ENCODE results near the gene TXNIP. TPM values are rescaled to one million over a fixed set of nuclear protein-coding genes. Genes with fewer than 3 reads are reported as not detected.

The TXNIP gene
- total RNA-seq, 1 donor from 2014 or later: 213 TPM

- Histone ChIP-seq H2AFZ (replicated peaks) (no peak overlapping the region), H3K4me3 (peak overlapping the region; percentile 57), H3K9me3 (ENCODE audit: low read depth) (no peaks in the 10 kb centered on the region), H3F3A (ENCODE audit: low read depth) (peaks cover 22% of the 10 kb centered on the region), H3K4me2 (peak overlapping the region; percentile 81), H3K27me3 (peaks cover 83% of the 10 kb centered on the region), H3K27ac (no peak overlapping the region), H3K79me2 (ENCODE audit: low read depth) (no peaks in the 10 kb centered on the region), H3K4me1 (peaks cover 31% of the 10 kb centered on the region), H4K20me1 (ENCODE audit: low read depth) (no peaks in the 10 kb centered on the region), H3K9ac (no peak overlapping the region), H3K36me3 (no peaks in the 10 kb centered on the region)
- Mint-ChIP-seq H3K9me3 (no peaks in the 10 kb centered on the region), H3K4me3 (peak overlapping the region; percentile 91), H3K4me1 (peaks cover 64% of the 10 kb centered on the region), H3K36me3 (no peaks in the 10 kb centered on the region), H3K27me3 (ENCODE audit: insufficient read depth, low read depth) (peaks cover 18% of the 10 kb centered on the region), H3K27ac (no peak overlapping the region)
- TF ChIP-seq EZH2 (IDR thresholded peaks at IDR 0.05) (no peak), CTCF (IDR thresholded peaks at IDR 0.05) (no peak), EZH2phosphoT487 (IDR thresholded peaks at IDR 0.05) (no peak)
- no peak for DNase-seq (ENCODE audit: low spot score)
Observed at GRCh38 chr1:145958734-145959133, 37.6 kb downstream of the TXNIP start.

DNA sequence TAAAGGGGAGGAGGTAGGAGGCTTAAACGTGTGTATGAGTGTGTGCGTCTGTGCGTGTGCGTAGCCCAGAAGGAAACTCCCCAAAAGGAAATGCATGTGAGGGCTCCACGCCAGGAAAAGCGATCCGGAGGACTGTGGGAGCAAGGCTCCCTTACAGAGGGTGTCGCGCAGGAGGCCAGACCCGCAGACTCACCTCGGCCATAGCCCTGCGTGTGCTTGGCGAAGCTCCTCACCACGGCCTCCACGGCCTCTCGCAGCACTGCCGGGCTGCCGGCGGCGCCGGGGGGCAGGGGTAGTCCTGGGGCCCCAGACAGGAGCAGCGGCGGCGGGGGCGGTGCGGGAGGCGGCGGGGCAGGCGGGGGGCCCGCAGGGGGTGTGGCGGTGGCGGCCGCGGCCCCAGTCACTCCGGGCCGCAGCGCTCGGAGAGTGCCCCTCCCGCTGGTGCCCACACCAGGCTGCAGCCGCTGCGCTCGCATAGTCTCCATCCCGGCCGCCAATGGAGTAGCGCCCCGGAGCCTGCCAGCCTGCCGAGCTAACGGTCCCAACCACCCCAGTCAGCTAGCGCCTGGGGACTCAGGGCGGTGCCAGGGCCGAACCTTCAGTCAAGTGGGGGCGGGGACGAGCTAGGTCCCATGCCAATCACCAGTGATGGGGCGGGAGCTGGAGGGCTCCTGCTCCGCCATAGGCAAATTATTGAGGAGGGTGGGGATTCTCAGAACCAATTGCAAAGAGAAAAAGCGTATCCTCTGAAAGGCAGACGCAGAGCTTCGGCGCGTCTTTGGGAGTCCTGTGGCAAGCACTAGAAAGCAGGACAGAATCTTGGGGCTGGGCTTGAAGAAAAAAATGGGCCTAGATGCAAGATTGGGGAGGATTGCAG lies 38.7 kb downstream of the TXNIP start, which contains the start of gene LIX1L:
TSS of gene LIX1L (minus strand) at position 575 of the 877 bp plus-strand sequence. CDS start at position 485, 90 bp downstream.
- Mint-ChIP-seq H3K27ac (peak within 1 kb of the TSS; percentile 57), H3K4me1 (peaks cover 54% of the 10 kb centered on the region), H3K9me3 (no peaks in the 10 kb centered on the region), H3K27me3 (ENCODE audit: insufficient read depth, low read depth) (peaks cover 18% of the 10 kb centered on the region), H3K36me3 (no peaks in the 10 kb centered on the region), H3K4me3 (peak within 1 kb of the TSS; percentile 91)
- H3K4me3 ChIP-seq: peak within 1 kb of the TSS; percentile 57
- peak within 1 kb of the TSS; percentile 38 for H2AFZ ChIP-seq (replicated peaks)
- no peak within 1 kb of the TSS for H3K27ac ChIP-seq
- no peak for TF ChIP-seq CTCF (IDR thresholded peaks at IDR 0.05)
- no peak for TF ChIP-seq EZH2 (IDR thresholded peaks at IDR 0.05)
- no peak for TF ChIP-seq EZH2phosphoT487 (IDR thresholded peaks at IDR 0.05)
- H3F3A ChIP-seq (ENCODE audit: low read depth): peaks cover 15% of the 10 kb centered on the region
- no peaks in the 10 kb centered on the region for H3K79me2 ChIP-seq (ENCODE audit: low read depth)
- H3K27me3 ChIP-seq: peaks cover 73% of the 10 kb centered on the region
- no peaks in the 10 kb centered on the region for H3K9me3 ChIP-seq (ENCODE audit: low read depth)
- peak within 1 kb of the TSS; percentile 81 for H3K4me2 ChIP-seq
- H4K20me1 ChIP-seq (ENCODE audit: low read depth): no peaks in the 10 kb centered on the region
- no peak within 1 kb of the TSS for H3K9ac ChIP-seq
- H3K4me1 ChIP-seq: peaks cover 27% of the 10 kb centered on the region
- no peaks in the 10 kb centered on the region for H3K36me3 ChIP-seq
- peak; percentile 99 for DNase-seq (ENCODE audit: low spot score)

DNA sequence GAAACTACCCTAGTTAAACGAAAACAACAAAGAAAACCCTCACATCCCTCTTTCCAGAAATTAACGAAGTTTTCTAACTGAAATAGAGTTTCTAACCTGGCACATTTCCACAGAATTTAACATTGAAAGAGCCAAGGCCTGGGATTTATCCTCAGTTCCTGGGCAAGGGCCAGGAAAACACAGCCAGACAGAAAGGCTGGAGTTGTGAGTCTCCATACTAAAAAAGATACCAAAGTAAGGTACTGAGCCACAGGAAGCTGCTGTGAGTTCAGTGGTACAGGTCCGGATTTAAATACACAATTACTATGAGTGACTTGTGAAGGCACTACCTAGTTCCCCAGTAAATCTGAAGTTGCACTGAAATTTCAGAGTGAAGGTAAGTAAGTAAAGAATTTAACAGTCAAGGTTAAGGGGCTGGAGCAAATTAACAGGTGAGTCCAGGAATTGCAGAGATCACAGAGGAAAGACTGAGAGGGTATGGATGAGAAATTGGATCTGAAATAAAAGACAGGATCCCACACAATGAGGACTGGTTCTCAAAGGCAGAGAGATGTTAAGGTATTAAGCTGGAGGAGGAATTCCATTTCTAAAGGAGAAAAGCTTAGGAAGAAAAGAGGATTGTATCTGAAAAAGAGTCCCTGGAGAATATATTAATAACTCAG lies 39.5 kb downstream of the TXNIP start:
- Mint-ChIP-seq H3K4me3 (peak overlapping the region; percentile 90), H3K27ac (peak overlapping the region; percentile 7), H3K36me3 (peaks cover 3% of the 10 kb centered on the region), H3K9me3 (no peaks in the 10 kb centered on the region), H3K4me1 (peaks cover 53% of the 10 kb centered on the region), H3K27me3 (ENCODE audit: insufficient read depth, low read depth) (peaks cover 16% of the 10 kb centered on the region)
- Histone ChIP-seq H3K4me3 (peak overlapping the region; percentile 57), H3K4me1 (peaks cover 20% of the 10 kb centered on the region), H3K27ac (no peak overlapping the region), H2AFZ (replicated peaks) (peak overlapping the region; percentile 38), H3K4me2 (peak overlapping the region; percentile 81), H3K36me3 (no peaks in the 10 kb centered on the region), H4K20me1 (ENCODE audit: low read depth) (no peaks in the 10 kb centered on the region), H3K27me3 (peaks cover 65% of the 10 kb centered on the region), H3F3A (ENCODE audit: low read depth) (peaks cover 14% of the 10 kb centered on the region), H3K9ac (no peak overlapping the region), H3K79me2 (ENCODE audit: low read depth) (no peaks in the 10 kb centered on the region), H3K9me3 (ENCODE audit: low read depth) (no peaks in the 10 kb centered on the region)
- no peak for DNase-seq (ENCODE audit: low spot score)
- TF ChIP-seq CTCF (IDR thresholded peaks at IDR 0.05): no peak
- no peak for TF ChIP-seq EZH2phosphoT487 (IDR thresholded peaks at IDR 0.05)
- no peak for TF ChIP-seq EZH2 (IDR thresholded peaks at IDR 0.05)

Data from neural progenitor cell (in vitro differentiated cells).